IPS DF 4.7 (cell line): ENCODE results near the gene TIMM44.
"Not testable (repeated sequence)": the region's sequence is repeated elsewhere in the genome, so short reads cannot be mapped to it uniquely, and the experiment has no call there.

Source experiments
- DNase-seq: peaks from one replicate; pipeline ENCODE4 v3.0.0-alpha.2; 2013; ENCODE audit warnings: low spot score; ENCODE audit errors: extremely low read depth

The TIMM44 gene

DNA sequence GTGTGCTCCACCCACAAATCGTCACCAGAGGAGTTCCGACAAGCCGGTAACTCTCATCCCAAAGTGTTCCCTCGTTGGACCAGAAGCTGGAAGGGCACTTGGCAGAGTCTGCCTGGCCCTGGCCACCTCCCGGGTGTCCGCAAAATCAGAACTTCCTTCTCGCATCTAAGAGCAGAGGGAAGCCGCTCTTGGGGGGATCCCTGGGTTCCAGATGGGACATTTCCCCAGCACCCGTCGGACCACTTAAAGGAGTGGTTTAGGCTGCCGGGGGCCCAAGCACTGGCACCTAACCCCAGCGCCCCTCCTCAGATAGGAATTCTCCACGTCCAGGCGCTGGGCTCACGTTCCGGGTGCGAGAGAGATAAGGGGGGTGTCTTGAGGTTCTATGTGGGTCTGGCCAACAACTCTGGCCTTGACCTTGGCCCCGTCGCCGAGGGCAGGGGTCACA is 40.6 kb downstream of the TIMM44 start:
- no peak for DNase-seq

- DNase-seq = no peak
These were observed 42.1 kb downstream of the TIMM44 start for GRCh38 chr19:7901337-7901736.

DNA sequence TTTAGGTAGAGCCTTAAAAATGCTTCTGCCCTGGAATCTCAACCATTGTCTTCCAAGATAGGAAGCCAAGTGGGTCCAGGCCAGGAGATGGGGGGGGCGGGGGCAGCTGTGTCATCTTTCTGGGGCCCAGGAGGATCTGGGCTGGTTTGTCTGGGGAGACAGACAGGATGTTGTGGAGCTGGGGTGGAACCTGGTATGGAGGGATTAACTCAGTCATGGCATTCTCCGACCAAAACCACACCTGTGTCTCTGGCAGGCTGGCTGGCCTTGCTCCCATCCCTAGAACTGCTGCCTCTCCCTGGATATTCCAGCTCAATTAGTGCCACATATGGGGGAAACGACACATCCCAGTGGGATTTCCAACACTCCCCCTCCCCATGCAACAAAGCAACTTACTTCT is 42.5 kb downstream of the TIMM44 start:
- no peak for DNase-seq

DNA sequence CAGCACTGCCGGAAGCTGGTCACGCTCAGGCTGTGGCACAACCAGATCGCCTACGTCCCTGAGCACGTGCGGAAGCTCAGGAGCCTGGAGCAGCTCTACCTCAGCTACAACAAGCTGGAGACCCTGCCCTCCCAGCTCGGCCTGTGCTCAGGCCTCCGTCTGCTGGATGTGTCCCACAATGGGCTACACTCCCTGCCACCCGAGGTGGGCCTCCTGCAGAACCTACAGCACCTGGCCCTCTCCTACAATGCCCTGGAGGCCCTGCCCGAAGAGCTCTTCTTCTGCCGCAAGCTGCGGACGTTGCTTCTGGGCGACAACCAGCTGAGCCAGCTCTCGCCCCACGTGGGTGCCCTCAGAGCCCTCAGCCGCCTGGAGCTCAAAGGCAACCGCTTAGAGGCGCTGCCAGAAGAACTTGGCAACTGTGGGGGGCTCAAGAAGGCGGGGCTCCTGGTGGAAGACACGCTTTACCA is 43.0 kb downstream of the TIMM44 start:
- DNase-seq = no peak

GRCh38 chr19:7899751-7900378 is 43.6 kb downstream of the TIMM44 start:
- no peak for DNase-seq

DNA sequence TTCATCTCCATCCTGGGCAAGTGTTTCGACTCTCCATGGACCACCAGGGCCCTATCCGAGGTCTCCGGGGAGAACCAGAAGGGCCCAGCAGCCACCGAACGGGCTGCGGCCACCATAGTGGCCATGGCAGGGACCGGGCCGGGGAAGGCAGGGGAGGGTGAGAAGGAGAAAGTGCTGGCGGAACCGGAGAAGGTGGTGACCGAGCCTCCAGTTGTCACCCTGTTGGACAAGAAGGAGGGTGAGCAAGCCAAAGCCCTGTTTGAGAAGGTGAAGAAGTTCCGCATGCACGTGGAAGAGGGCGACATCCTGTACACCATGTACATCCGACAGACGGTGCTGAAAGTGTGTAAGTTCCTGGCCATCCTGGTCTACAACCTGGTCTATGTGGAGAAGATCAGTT is 44.5 kb downstream of the TIMM44 start:
- DNase-seq = no peak

GRCh38 chr19:7897292-7897691 is 46.2 kb downstream of the TIMM44 start:
- DNase-seq = no peak

DNA sequence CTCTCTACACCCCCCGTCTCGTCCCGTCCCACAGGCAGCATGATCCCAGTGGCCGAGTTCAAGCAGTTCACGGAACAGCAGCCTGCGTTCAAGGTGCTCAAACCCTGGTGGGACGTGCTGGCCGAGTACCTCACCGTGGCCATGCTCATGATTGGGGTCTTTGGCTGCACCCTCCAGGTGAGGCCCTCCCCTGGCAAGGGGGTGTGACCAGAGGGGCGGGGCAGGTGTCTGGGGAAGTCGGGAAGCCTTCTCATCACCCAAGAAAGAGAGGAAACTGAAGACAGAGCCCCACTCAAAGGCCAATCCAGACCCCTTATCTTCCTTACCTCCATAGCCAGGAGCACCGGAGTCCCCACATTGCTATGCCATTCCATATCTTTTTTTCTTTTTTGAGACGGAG is 47.9 kb downstream of the TIMM44 start:
- no peak for DNase-seq

GRCh38 chr19:7894612-7895309 is 48.7 kb downstream of the TIMM44 start:
- no peak for DNase-seq

GRCh38 chr19:7893362-7894101 is 49.9 kb downstream of the TIMM44 start:
- DNase-seq = not testable (repeated sequence)

DNA sequence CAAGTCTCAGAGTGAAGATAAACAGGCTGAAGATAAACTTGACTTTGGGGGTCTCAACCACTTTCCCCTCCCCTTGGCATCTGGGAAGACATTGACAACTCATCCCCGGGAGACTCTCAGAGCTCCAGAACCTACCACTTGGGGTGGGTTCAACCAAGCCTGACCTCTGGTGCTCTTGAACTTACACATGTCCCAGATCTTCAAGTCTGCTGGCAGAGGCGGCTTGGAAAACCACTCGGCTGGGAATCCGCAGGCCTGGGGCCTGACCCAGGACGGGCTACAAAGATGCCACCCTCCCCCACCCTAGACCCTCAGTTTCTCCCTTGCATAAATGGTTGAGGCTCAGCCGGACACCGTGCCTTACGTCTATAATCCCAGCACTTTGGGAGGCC is 54.6 kb downstream of the TIMM44 start:
- no peak for DNase-seq

DNA sequence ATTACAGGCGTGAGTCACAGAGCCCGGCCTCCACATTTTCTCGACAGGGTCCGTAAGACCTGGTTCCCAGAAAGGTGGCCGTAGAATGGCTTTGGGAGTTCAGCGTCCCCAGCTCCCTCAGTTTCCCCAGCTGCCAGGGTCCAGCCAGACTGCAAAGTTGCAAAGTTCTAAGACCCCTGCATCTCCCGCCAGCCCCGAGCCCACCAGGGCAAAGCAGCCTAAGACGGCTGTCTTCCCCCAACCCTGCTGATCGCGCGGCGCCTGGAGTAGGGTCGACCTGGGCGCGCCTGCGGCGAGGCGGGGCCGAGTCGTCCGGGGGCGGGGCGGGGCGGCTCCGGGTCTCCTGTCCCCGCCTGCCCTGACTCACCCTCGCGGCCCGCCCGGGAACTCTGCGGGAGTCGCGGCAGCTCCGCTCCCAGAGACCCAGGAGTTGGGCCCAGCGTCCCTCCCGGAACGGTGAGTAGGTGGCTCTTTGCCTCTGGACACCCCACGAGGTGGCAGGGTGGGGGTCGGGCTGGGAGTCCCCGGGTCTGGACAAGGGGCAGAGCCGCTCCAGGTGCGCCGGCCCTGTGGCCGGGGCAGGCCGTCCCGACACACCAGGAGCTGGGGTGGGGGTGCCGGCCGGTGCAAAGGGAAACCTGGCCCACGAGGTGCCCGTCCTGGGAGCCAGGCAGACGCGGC is 55.2 kb downstream of the TIMM44 start, which contains the start of gene LRRC8E:
TSS of gene LRRC8E (plus strand) at position 366 of the 681 bp plus-strand sequence. CDS start 7,094 bp downstream, outside the sequence.
- no peak for DNase-seq

DNA sequence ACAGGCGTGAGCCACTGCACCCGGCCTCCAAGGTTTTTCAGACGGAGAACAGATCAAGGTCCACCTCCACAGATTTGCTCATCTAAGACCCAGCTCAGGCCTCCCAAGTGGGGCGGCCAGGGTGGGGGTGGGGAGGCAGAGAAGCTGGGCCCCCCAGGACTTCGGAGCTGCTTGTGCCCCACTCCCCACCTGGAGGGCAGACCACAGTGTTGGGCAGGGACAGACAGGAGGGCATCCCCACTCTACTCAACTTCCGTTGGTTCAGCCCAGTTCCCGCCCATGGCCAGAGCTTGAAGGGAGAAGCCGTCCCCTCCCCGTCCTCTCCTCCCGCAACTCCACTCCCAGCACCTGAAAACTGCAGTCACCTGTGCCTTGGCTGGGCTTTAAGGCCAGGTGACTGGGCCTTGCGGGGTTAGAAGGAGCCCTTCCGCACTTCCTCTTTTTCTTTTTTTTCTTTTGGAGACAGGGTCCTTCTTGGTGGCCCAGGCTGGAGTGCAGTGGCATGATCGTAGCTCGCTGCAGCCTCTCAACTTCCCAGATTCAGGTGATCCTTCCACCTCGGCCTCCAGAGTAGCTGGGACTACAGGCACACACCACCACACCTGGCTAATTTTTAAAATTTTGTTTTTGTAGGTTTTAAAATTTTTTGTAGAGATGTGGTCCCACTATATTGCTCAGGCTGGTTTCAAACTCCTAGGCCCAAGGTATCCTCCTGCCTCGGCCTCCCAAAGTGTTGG is 55.9 kb downstream of the TIMM44 start:
- no peak for DNase-seq

DNA sequence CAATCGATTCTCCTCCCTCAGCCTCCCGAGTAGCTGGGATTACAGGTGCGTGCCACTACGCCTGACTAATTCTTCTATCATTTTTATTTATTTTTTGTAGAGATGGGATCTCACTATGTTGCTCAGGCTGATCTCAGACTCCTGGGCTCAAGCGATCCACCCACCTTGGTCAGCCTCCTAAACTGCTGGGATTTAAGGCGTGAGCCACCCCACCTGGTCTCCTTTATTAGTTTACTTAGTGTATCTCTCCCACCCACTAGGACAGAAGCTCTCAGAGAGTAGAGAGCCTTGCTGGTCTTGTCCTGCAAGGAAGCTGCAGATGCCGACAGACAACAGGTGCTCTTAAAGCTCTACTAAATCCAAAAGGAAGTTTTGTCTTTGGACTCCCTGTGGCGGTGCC is 57.6 kb downstream of the TIMM44 start:
- DNase-seq = no peak

GRCh38 chr19:7883796-7884570 is 59.5 kb downstream of the TIMM44 start:
- DNase-seq = no peak

DNA sequence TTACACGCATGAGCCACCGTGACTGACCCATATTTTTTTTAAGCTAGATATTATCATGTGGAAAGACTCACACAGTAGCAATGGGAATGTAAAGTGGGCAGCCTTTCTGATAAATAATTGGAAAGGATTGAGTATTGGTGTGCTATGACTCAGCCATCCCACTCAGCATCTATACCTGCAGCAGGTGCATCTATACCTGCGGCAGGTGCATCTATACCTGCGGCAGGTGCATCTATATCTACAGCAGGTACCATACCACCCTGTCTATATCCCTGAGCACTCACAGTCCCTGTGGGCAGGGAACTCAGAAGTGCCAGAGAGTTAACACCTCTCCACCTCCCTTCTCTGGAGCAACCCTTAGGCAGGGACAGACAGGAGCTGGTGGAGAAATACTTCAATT is 60.4 kb downstream of the TIMM44 start:
- DNase-seq = no peak

GRCh38 chr19:7881910-7882309 is 61.6 kb downstream of the TIMM44 start:
- no peak for DNase-seq

DNA sequence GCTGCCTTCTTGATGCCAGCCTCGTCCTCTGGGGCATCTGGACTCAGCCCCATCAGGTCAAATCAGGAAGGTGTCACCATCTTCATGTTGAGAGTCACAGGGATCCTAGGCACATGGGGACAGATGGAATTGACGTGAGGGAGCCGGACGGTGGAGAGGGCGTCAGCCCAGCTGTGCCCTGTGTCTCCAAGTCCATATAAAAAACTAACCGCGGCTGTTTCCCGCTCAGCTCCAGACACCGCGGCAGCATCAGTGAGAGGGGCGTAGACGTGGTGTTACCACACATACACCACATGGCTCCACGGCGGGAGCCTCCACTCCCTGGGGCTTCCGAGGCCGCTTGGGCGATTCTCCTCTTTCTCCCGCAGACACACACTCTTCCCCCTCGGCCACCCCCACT is 63.6 kb downstream of the TIMM44 start:
- no peak for DNase-seq

- DNase-seq = no peak
These were observed 64.2 kb downstream of the TIMM44 start for GRCh38 chr19:7879111-7879807.
